ENCODE data around the gene INHBE. TPM values are rescaled to one million over a fixed set of nuclear protein-coding genes. Genes with fewer than 3 reads are reported as not detected.
"Not testable (repeated sequence)": the region's sequence is repeated elsewhere in the genome, so short reads cannot be mapped to it uniquely, and the experiment has no call there.

Gene INHBE
- total RNA-seq, 2 experiments from 2014 or later, result 0.81 to 1.0 TPM

DNA sequence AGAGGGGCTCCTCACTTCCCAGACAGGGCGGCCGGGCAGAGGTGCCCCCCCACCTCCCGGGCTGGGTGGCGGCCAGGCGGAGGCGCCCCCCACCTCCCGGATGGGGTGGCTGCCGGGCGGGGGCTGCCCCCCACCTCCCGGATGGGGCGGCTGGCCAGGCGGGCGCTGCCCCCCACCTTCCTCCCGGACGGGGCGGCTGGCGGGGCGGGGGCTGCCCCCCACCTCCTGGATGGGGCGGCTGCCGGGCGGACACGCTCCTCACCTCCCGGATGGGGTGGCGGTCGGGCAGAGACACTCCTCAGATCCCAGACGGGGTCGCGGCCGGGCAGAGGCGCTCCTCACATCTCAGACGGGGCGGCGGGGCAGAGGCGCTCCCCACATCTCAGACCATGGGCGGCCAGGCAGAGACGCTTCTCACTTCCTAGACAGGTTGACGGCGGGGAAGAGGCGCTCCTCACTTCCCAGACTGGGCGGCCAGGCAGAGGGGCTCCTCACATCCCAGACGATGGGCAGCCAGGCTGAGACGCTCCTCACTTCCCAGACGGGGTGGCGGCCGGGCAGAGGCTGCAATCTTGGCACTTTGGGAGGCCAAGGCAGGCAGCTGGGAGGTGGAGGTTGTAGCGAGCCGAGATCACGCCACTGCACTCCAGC, 40.1 kb downstream of the INHBE start:
- intact Hi-C loops (cut with micrococcal nuclease); H3K9me3 Mint-ChIP-seq; H3K27me3 Mint-ChIP-seq (ENCODE audit: low read depth); DNase-seq; CTCF ChIA-PET; H3K27ac Mint-ChIP-seq; H3K4me3 Mint-ChIP-seq: not testable (repeated sequence)
- H3K36me3 Mint-ChIP-seq (ENCODE audit: low read depth), result peaks cover 66% of the 10 kb centered on the region
- H3K4me1 Mint-ChIP-seq (ENCODE audit: low read depth), result peaks cover 24% of the 10 kb centered on the region

DNA sequence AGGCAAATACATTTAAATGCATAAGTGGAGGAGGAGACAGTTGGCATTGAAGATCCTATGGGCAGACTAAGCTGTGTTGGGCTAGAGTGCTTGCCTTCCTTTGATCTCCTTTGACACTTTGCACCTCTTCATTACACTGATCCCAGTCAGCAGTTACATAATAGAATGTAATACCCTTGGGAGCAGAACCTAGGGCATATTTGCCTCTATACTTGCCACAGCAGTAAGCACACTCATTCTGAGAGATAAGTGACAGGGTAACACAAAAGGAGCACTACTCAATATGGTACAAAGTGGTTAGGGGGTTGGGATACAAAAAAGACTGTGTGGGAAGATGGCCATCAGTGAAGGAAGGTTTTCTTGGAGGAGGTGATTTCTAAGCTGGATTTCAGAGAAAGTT, 41.7 kb downstream of the INHBE start:
- CTCF ChIA-PET, result interaction anchor here (0.6 to 1.2 kb wide), 2 partner anchors 13 to 56 kb away, joined by 3 to 7 read pairs; no protein-coding TSS in a partner anchor
- intact Hi-C loops (cut with micrococcal nuclease), result no loop called here
- peaks cover 14% of the 10 kb centered on the region for H3K4me1 Mint-ChIP-seq (ENCODE audit: low read depth)
- no peaks in the 10 kb centered on the region for H3K9me3 Mint-ChIP-seq
- H3K27ac Mint-ChIP-seq, result peak overlapping the region; percentile 6
- H3K27me3 Mint-ChIP-seq (ENCODE audit: low read depth), result no peaks in the 10 kb centered on the region
- DNase-seq, result no peak
- H3K36me3 Mint-ChIP-seq (ENCODE audit: low read depth), result peaks cover 69% of the 10 kb centered on the region
- H3K4me3 Mint-ChIP-seq, result no peak overlapping the region

DNA sequence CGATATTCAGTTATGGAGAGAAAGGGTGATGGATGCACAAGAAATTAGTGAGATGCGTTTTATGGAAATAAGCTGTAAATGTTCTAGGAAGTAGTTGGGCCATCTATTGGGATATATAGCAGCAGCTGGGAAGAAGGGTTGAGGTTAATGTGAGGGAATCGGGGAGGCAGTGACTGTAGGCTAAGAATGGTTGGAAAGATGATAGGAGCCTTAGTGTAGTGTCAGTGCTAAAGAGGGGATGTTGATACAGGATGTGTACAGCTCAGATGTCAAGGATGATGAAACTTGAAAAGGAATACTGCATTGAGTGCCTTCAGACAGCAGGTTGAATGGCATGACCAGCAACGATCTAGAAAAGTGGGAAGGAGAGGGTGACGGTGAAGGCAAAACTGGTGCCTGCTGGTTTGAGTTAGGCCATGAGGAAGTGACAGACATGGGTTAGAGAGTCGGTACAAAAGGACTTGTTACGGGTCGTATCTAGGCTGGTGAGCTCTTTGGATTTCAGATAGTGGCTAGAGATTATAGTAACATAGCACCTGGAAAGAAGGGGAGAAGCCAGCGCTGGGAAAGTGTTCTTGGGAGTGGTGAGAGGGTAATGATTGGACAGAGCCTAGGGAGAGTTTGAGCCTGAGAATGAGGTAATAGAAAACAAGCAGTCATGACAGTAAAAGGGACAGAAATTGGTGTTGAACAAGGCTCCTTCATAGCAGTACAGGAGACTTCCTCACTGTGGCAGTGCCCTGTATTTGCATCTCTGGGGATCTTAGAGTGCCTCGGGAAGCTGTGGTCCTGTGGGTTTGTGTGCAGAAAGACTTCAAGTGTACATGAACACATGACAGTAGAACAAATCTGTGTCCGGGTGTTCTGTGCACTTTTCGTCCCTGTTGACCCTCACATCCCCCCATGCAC, 42.4 kb downstream of the INHBE start:
- Mint-ChIP-seq H3K36me3 (ENCODE audit: low read depth) (peaks cover 70% of the 10 kb centered on the region), H3K27ac (peak overlapping the region; percentile 6), H3K27me3 (ENCODE audit: low read depth) (no peaks in the 10 kb centered on the region), H3K9me3 (no peaks in the 10 kb centered on the region), H3K4me3 (no peak overlapping the region), H3K4me1 (ENCODE audit: low read depth) (peaks cover 13% of the 10 kb centered on the region)
- CTCF ChIA-PET, result interaction anchor here (0.6 to 1.2 kb wide), 2 partner anchors 12 to 55 kb away, joined by 3 to 7 read pairs; no protein-coding TSS in a partner anchor
- DNase-seq, result no peak
- intact Hi-C loops (cut with micrococcal nuclease), result no loop called here

DNA sequence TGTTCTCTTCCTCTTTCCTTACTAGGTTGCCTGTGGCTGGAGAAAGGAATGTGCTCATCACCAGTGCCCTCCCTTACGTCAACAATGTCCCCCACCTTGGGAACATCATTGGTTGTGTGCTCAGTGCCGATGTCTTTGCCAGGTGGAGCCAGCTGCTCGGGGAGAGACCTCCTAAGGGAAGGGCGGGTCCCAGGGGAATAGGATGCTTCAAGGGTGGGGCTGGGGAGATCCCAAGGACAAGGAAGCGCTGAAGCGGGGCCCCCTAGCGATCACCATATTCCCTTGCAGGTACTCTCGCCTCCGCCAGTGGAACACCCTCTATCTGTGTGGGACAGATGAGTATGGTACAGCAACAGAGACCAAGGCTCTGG, 43.0 kb downstream of the INHBE start:
- intact Hi-C loops (cut with micrococcal nuclease), result no loop called here
- DNase-seq, result no peak
- H3K27me3 Mint-ChIP-seq (ENCODE audit: low read depth), result no peaks in the 10 kb centered on the region
- H3K36me3 Mint-ChIP-seq (ENCODE audit: low read depth), result peaks cover 67% of the 10 kb centered on the region
- CTCF ChIA-PET, result no interaction called here
- no peak overlapping the region for H3K27ac Mint-ChIP-seq
- H3K4me3 Mint-ChIP-seq, result no peak overlapping the region
- peaks cover 7% of the 10 kb centered on the region for H3K4me1 Mint-ChIP-seq (ENCODE audit: low read depth)
- no peaks in the 10 kb centered on the region for H3K9me3 Mint-ChIP-seq

DNA sequence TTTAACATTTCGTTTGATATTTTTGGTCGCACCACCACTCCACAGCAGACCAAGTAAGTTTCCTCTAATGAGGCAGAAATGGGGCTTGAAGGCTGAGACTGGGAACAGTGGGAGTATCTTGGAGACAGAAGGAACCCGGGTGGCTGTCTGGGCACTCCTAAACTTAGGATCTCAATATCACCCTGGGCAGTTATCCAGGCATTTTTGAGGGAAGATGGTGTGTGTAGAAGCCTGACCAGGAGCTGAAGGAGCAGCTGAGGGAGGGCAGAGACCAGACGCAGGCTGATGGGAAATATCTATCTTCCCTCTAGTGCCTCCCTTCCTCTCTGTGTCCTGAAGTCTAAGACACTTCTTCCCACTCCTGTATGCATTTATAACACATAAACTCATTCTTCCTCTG, 43.5 kb downstream of the INHBE start:
- H3K36me3 Mint-ChIP-seq (ENCODE audit: low read depth), result peaks cover 69% of the 10 kb centered on the region
- no peak for DNase-seq
- CTCF ChIA-PET, result no interaction called here
- no peak overlapping the region for H3K27ac Mint-ChIP-seq
- intact Hi-C loops (cut with micrococcal nuclease), result no loop called here
- H3K4me3 Mint-ChIP-seq, result no peak overlapping the region
- H3K4me1 Mint-ChIP-seq (ENCODE audit: low read depth), result peaks cover 7% of the 10 kb centered on the region
- H3K9me3 Mint-ChIP-seq, result no peaks in the 10 kb centered on the region
- no peaks in the 10 kb centered on the region for H3K27me3 Mint-ChIP-seq (ENCODE audit: low read depth)

DNA sequence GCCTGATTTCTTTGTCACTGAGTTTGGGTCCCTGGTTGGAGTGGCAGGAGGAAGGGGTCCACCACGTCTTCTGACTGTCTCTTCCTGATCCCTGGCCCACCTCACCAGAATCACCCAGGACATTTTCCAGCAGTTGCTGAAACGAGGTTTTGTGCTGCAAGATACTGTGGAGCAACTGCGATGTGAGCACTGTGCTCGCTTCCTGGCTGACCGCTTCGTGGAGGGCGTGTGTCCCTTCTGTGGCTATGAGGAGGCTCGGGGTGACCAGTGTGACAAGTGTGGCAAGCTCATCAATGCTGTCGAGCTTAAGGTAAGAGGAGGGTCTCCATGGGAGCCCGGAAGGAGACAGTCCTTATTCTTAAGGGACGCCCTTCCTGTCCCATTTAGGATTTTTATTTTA, 45.1 kb downstream of the INHBE start:
- intact Hi-C loops (cut with micrococcal nuclease), result no loop called here
- Mint-ChIP-seq H3K4me3 (no peak overlapping the region), H3K36me3 (ENCODE audit: low read depth) (peaks cover 75% of the 10 kb centered on the region), H3K9me3 (no peaks in the 10 kb centered on the region), H3K27me3 (ENCODE audit: low read depth) (no peaks in the 10 kb centered on the region), H3K27ac (no peak overlapping the region), H3K4me1 (ENCODE audit: low read depth) (peaks cover 10% of the 10 kb centered on the region)
- CTCF ChIA-PET, result no interaction called here
- DNase-seq, result no peak

DNA sequence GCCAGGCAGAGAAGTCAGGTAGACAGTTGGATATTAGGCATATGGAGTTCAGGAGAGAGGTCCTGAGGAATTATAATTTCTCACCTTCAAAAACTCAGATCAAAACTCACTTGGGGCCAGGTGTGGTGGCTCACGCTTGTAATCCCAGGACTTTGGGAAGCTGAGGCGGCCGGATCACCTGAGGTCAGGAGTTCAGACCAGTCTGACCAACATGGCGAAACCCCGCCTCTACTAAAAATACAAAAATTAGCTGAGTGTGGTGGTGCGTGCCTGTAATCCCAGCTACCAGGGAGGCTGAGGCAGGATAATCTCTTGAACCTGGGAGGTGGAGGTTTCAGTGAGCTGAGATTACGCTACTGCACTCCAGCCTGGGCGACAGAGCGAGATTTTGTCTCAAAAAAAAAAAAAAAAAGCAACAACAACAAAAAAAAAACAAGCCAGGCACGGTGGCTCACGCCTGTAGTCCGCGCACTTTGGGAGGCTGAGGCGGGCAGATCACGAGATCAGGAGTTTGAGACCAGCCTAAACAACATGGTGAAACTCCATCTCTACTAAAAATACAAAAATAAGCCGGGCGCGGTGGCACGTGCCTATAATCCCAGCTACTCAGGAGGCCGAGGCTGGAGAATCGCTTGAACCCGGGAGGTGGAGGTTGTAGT, 47.3 kb downstream of the INHBE start:
- DNase-seq; H3K27me3 Mint-ChIP-seq (ENCODE audit: low read depth); intact Hi-C loops (cut with micrococcal nuclease); H3K4me3 Mint-ChIP-seq; H3K9me3 Mint-ChIP-seq; H3K4me1 Mint-ChIP-seq (ENCODE audit: low read depth); H3K27ac Mint-ChIP-seq: not testable (repeated sequence)
- CTCF ChIA-PET, result interaction anchor here (0.6 to 0.8 kb wide), 2 partner anchors 31 to 402 kb away, joined by 3 to 4 read pairs; no protein-coding TSS in a partner anchor
- H3K36me3 Mint-ChIP-seq (ENCODE audit: low read depth), result peaks cover 67% of the 10 kb centered on the region

DNA sequence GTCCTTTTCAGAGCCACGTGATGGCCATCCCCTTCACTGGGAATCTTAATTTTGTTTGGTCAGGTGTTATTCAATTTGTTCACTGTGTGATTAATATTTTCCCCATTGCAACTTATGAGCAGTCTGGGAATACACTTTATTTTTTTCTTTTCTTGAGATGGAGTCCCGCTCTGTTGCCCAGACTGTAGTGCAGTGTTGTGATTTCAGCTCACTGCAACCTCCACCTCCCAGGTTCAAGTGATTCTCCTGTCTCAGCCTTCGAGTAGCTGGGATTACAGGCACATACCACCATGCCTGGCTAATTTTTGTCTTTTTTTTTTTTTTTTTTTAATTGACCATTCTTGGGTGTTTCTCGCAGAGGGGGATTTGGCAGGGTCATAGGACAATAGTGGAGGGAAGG, 51.4 kb downstream of the INHBE start:
- H3K27me3 Mint-ChIP-seq (ENCODE audit: low read depth); H3K9me3 Mint-ChIP-seq; H3K4me3 Mint-ChIP-seq; DNase-seq; H3K4me1 Mint-ChIP-seq (ENCODE audit: low read depth); H3K27ac Mint-ChIP-seq; intact Hi-C loops (cut with micrococcal nuclease): not testable (repeated sequence)
- CTCF ChIA-PET, result interaction anchor here (1.6 kb wide), 1 partner anchor 31 kb away, joined by 3 read pairs; no protein-coding TSS in a partner anchor
- peaks cover 52% of the 10 kb centered on the region for H3K36me3 Mint-ChIP-seq (ENCODE audit: low read depth)

Other genes starting within 250 kb of the INHBE start
- under 1 TPM; 0.25 to 0.79 TPM for gene NXPH4, start 238.5 kb upstream of the INHBE start, total RNA-seq
- 100 to 1,000 TPM; 542 to 552 TPM for gene SHMT2, start 225.6 kb upstream of the INHBE start, total RNA-seq
- gene STAC3, start 204.1 kb upstream of the INHBE start, total RNA-seq, result 1 to 10 TPM in 1 of 2 experiments, under 1 TPM in 1; 0.93 to 1.5 TPM
- gene R3HDM2, start 24.3 kb upstream of the INHBE start, total RNA-seq, result 10 to 100 TPM; 42.2 to 44.8 TPM
- not detected for gene INHBC, start 20.5 kb upstream of the INHBE start, total RNA-seq
- gene GLI1, start 4.5 kb downstream of the INHBE start, total RNA-seq, result not detected
- 10 to 100 TPM; 95.9 to 97.9 TPM for gene ARHGAP9, start 24.6 kb downstream of the INHBE start, total RNA-seq
- 100 to 1,000 TPM; 481 to 489 TPM for gene MARS1, start 32.8 kb downstream of the INHBE start, total RNA-seq
- 10 to 100 TPM; 44.6 to 45.6 TPM for gene DDIT3, start 65.2 kb downstream of the INHBE start, total RNA-seq
- 10 to 100 TPM; 43.5 to 45.5 TPM for gene MBD6, start 67.5 kb downstream of the INHBE start, total RNA-seq
- gene DCTN2, start 91.9 kb downstream of the INHBE start, total RNA-seq, result 10 to 100 TPM; 65.1 to 71.7 TPM
- gene KIF5A, start 94.7 kb downstream of the INHBE start, total RNA-seq, result under 1 TPM; 0.60 to 0.86 TPM
- 10 to 100 TPM; 11.8 to 12.7 TPM for gene PIP4K2C, start 135.9 kb downstream of the INHBE start, total RNA-seq
- 10 to 100 TPM; 15.8 to 16.2 TPM for gene DTX3, start 149.5 kb downstream of the INHBE start, total RNA-seq
- gene ARHGEF25, start 156.1 kb downstream of the INHBE start, total RNA-seq, result 1 to 10 TPM; 1.4 to 1.5 TPM
- 1 to 10 TPM; 1.4 to 1.8 TPM for gene B4GALNT1, start 177.9 kb downstream of the INHBE start, total RNA-seq
- 10 to 100 TPM; 60.7 to 60.9 TPM for gene OS9, start 238.8 kb downstream of the INHBE start, total RNA-seq